ENCODE data around the gene IFITM5.

The IFITM5 gene

DNA sequence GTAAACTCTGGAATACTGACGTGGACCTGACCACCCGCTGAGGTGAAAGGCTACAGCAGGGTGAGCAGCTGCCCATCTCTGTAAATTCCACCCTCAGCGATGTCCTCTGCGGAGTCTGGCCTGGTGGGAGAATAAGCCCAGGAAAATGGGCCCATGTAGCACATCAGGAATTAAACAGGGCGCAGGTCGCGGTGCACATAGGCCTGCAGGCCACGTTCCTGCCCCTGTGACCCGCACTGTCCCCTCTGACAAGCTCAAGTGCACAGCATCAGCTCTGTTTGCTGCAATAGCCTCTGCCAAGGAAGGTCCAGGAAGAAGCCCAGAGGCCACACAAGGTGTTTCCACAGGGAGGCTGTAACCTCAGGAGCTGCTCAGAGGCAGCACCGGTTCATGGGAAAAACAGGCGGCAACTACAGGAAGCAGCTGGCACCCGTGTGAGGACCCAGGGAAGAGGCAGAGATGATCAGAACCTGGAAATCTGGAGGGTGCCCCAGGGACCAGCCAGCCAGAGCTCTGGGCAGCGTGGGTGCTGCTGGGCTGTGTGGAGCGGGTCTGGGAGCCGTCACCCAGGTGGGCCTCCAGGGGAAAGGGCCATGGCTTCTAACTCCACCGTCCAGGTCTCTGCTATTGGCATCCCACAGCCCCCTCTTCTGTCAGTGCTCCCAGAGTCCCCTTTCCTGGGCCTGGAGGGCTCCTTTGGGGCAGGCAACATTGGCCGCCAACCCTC, 7.5 kb upstream of the IFITM5 start:
- H3K79me1 ChIP-seq (ENCODE audit: low read length): no peaks in the 10 kb centered on the region
- H3K36me3 ChIP-seq (ENCODE audit: control insufficient read depth, insufficient read depth, low read length): no peaks in the 10 kb centered on the region
- H2BK15ac ChIP-seq (replicated peaks; ENCODE audit: low read depth): peak overlapping the region; percentile 4
- no peak overlapping the region for H3K9ac ChIP-seq (ENCODE audit: low read length)
- no peak overlapping the region for H2BK120ac ChIP-seq (ENCODE audit: low read depth, low read length)
- WGBS (ENCODE audit: extremely low coverage, insufficient coverage, low lambda C conversion rate): no CpG with 5 or more reads among the region's 17 CpGs
- H3K18ac ChIP-seq (ENCODE audit: low read length): no peak overlapping the region
- no peak for DNase-seq
- H3K4me1 ChIP-seq (ENCODE audit: control insufficient read depth, low read depth, low read length): peaks cover 11% of the 10 kb centered on the region
- H3K27me3 ChIP-seq (ENCODE audit: insufficient read depth, low read length, poor library complexity): no peaks in the 10 kb centered on the region
- H3K4me2 ChIP-seq (ENCODE audit: low read length): no peak overlapping the region
- no peak overlapping the region for H3K27ac ChIP-seq (ENCODE audit: low read depth, low read length)
- no peak overlapping the region for H4K5ac ChIP-seq (ENCODE audit: low read length)
- peak overlapping the region; percentile 87 for H2AK5ac ChIP-seq (ENCODE audit: low read length)
- H4K8ac ChIP-seq (ENCODE audit: low read depth, low read length): no peak overlapping the region
- H3K23ac ChIP-seq (ENCODE audit: low read length): no peak overlapping the region
- H3K56ac ChIP-seq (ENCODE audit: low read length): peak overlapping the region; percentile 74
- no peak overlapping the region for H3K4me3 ChIP-seq (ENCODE audit: low read length)
- peaks cover 5% of the 10 kb centered on the region for H3K79me2 ChIP-seq (ENCODE audit: control insufficient read depth, insufficient read depth, low read length)
- H3K4ac ChIP-seq (ENCODE audit: low read depth, low read length): no peak overlapping the region
- peak overlapping the region; percentile 35 for H2BK5ac ChIP-seq (ENCODE audit: low read length)

DNA sequence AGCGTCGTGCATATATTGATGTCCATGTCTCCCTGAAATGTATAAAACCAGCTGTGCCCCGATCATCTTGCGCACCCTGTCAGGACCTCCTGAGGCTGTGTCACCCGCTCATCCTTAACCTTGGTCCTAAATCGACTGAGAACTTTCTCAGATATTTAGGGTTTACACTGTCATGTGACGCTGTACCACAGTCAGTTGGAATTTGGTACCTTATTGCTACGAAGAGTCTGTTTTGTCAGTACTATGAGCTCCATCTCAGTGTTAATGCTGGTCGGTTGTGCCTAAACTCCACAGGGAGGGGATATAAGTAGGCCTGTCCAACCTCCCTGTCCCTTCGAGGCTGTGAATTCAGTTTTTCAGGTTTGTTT, 6.5 kb upstream of the IFITM5 start:
- no peak overlapping the region for H3K27ac ChIP-seq (ENCODE audit: low read depth, low read length)
- no CpG with 5 or more reads among the region's 10 CpGs for WGBS (ENCODE audit: extremely low coverage, insufficient coverage, low lambda C conversion rate)

DNA sequence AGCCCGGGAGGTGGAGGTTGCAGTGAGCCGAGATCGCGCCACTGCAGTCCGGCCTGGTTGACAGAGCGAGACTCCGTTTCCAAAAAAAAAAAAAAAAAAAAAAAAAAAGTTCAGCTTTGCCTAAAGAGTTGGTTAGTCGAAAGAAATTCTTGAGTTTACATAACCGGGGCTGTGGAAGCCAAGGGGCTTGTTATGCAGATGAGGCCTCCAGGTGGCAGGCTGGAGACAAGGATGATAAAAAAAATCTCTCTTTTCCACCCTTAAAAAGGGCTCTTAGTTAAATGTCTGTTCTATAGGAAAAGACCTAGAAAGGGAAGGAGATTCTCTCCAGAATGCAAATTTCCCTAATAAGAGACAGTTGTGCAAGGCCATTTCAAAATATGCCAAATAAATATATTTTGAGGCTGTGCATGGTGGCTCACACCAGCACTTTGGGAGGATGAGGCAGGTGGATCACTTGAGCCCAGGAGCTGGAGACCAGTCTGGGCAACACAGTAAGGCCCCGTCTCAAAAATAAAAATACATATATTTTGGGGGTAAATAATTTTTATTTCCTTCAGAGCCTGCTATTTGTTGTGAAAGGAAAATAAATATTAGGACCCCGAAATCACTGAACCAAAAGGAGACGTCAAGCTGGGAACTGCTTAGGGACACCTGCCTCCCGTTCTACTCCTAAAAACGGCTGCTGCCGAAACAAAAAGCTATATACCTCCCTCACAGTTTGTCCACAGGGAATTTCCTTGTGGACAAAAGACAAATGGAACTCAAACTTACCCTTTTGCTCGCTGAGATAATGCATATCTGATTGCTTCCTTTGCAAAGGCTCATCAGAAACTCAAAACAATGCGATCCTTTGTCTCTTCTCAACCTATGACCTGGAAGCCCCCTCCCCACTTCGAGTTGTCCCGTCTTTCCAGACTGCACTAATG, 5.9 kb upstream of the IFITM5 start:
- no peak overlapping the region for H3K4me2 ChIP-seq (ENCODE audit: low read length)
- H4K8ac ChIP-seq (ENCODE audit: low read depth, low read length): no peak overlapping the region
- no peak overlapping the region for H2BK15ac ChIP-seq (replicated peaks; ENCODE audit: low read depth)
- no peak overlapping the region for H3K27ac ChIP-seq (ENCODE audit: low read depth, low read length)
- H4K5ac ChIP-seq (ENCODE audit: low read length): no peak overlapping the region
- H3K4me1 ChIP-seq (ENCODE audit: control insufficient read depth, low read depth, low read length): peaks cover 14% of the 10 kb centered on the region
- no peak overlapping the region for H3K9ac ChIP-seq (ENCODE audit: low read length)
- H3K79me1 ChIP-seq (ENCODE audit: low read length): no peaks in the 10 kb centered on the region
- H3K18ac ChIP-seq (ENCODE audit: low read length): no peak overlapping the region
- no CpG with 5 or more reads among the region's 19 CpGs for WGBS (ENCODE audit: extremely low coverage, insufficient coverage, low lambda C conversion rate)
- no peak overlapping the region for H3K4me3 ChIP-seq (ENCODE audit: low read length)
- no peaks in the 10 kb centered on the region for H3K36me3 ChIP-seq (ENCODE audit: control insufficient read depth, insufficient read depth, low read length)
- no peak overlapping the region for H2BK120ac ChIP-seq (ENCODE audit: low read depth, low read length)
- peak; percentile 81 for DNase-seq
- no peaks in the 10 kb centered on the region for H3K27me3 ChIP-seq (ENCODE audit: insufficient read depth, low read length, poor library complexity)
- no peak overlapping the region for H3K4ac ChIP-seq (ENCODE audit: low read depth, low read length)
- H2BK5ac ChIP-seq (ENCODE audit: low read length): no peak overlapping the region
- H2AK5ac ChIP-seq (ENCODE audit: low read length): no peak overlapping the region
- H3K23ac ChIP-seq (ENCODE audit: low read length): no peak overlapping the region
- peaks cover 5% of the 10 kb centered on the region for H3K79me2 ChIP-seq (ENCODE audit: control insufficient read depth, insufficient read depth, low read length)
- H3K56ac ChIP-seq (ENCODE audit: low read length): peak overlapping the region; percentile 18

More for the DNA sequence above, 6.5 kb upstream of the IFITM5 start:
- Histone ChIP-seq H3K56ac (ENCODE audit: low read length) (peak overlapping the region; percentile 74), H3K79me2 (ENCODE audit: control insufficient read depth, insufficient read depth, low read length) (peaks cover 5% of the 10 kb centered on the region), H3K4me1 (ENCODE audit: control insufficient read depth, low read depth, low read length) (peaks cover 10% of the 10 kb centered on the region), H3K18ac (ENCODE audit: low read length) (no peak overlapping the region), H2BK5ac (ENCODE audit: low read length) (peak overlapping the region; percentile 17), H3K9ac (ENCODE audit: low read length) (peak overlapping the region; percentile 1), H4K5ac (ENCODE audit: low read length) (no peak overlapping the region), H2AK5ac (ENCODE audit: low read length) (peak overlapping the region; percentile 87), H4K8ac (ENCODE audit: low read depth, low read length) (no peak overlapping the region), H3K4me2 (ENCODE audit: low read length) (no peak overlapping the region), H3K4me3 (ENCODE audit: low read length) (no peak overlapping the region), H3K4ac (ENCODE audit: low read depth, low read length) (no peak overlapping the region), H3K79me1 (ENCODE audit: low read length) (no peaks in the 10 kb centered on the region), H3K27me3 (ENCODE audit: insufficient read depth, low read length, poor library complexity) (no peaks in the 10 kb centered on the region), H2BK15ac (replicated peaks; ENCODE audit: low read depth) (no peak overlapping the region), H3K23ac (ENCODE audit: low read length) (no peak overlapping the region), H3K36me3 (ENCODE audit: control insufficient read depth, insufficient read depth, low read length) (no peaks in the 10 kb centered on the region), H2BK120ac (ENCODE audit: low read depth, low read length) (no peak overlapping the region)
- DNase-seq: no peak

DNA sequence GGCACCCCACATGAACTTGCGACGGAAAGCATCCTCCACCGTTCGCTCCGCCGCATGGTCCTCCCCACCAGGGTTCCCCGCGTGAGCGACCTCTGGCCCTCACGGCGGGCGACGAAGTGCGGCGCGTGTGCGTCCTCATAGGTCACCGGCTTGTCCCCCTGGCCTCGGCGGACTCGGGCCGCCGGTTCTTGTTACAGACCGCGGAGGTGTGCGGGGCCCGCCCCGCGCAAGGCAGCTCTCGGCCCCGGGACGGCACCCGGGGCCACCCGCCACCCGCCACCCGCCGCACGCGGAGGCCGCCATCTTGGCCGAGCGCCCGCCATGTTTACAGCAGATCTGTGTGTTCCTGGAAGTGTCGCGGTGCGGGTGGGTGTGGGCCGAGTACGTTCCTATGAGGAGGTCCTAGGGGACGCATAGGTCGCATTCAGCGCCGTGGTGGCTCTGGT, 4.8 kb upstream of the IFITM5 start:
- no peak overlapping the region for H3K18ac ChIP-seq (ENCODE audit: low read length)
- no CpG with 5 or more reads among the region's 52 CpGs for WGBS (ENCODE audit: extremely low coverage, insufficient coverage, low lambda C conversion rate)
- peaks cover 11% of the 10 kb centered on the region for H3K4me1 ChIP-seq (ENCODE audit: control insufficient read depth, low read depth, low read length)
- H2AK5ac ChIP-seq (ENCODE audit: low read length): peak overlapping the region; percentile 22
- no peaks in the 10 kb centered on the region for H3K79me1 ChIP-seq (ENCODE audit: low read length)
- H3K27ac ChIP-seq (ENCODE audit: low read depth, low read length): no peak overlapping the region
- no peak overlapping the region for H3K4ac ChIP-seq (ENCODE audit: low read depth, low read length)
- H3K79me2 ChIP-seq (ENCODE audit: control insufficient read depth, insufficient read depth, low read length): peaks cover 2% of the 10 kb centered on the region
- H3K56ac ChIP-seq (ENCODE audit: low read length): peak overlapping the region; percentile 42
- H3K4me3 ChIP-seq (ENCODE audit: low read length): no peak overlapping the region
- no peak overlapping the region for H2BK5ac ChIP-seq (ENCODE audit: low read length)
- no peak overlapping the region for H2BK15ac ChIP-seq (replicated peaks; ENCODE audit: low read depth)
- H3K4me2 ChIP-seq (ENCODE audit: low read length): no peak overlapping the region
- no peak overlapping the region for H3K9ac ChIP-seq (ENCODE audit: low read length)
- no peak overlapping the region for H3K23ac ChIP-seq (ENCODE audit: low read length)
- no peak overlapping the region for H2BK120ac ChIP-seq (ENCODE audit: low read depth, low read length)
- H3K27me3 ChIP-seq (ENCODE audit: insufficient read depth, low read length, poor library complexity): no peaks in the 10 kb centered on the region
- DNase-seq: no peak
- no peak overlapping the region for H4K8ac ChIP-seq (ENCODE audit: low read depth, low read length)
- H3K36me3 ChIP-seq (ENCODE audit: control insufficient read depth, insufficient read depth, low read length): no peaks in the 10 kb centered on the region
- H4K5ac ChIP-seq (ENCODE audit: low read length): no peak overlapping the region

DNA sequence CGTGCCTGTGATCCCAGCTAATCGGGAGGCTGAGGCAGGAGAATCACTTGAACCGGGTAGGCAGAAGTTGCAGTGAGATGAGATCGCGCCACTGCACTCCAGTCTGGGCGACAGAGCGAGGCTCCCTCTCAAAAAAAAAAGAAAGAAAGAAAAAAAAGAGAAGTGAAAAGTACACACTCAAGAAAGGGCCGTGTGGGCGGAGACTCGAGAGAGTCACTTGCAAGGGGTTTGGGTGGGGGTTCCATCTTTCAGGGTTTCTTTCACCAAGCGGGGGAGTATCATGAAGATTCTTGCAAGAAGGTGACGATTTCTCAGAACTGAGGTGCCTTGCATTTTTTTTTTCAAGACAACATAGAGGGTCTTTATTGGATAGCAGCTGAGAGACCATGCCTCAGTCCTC, 4.0 kb upstream of the IFITM5 start:
- H4K8ac ChIP-seq (ENCODE audit: low read depth, low read length): no peak overlapping the region
- no peak overlapping the region for H2AK5ac ChIP-seq (ENCODE audit: low read length)
- H3K4me2 ChIP-seq (ENCODE audit: low read length): no peak overlapping the region
- H3K18ac ChIP-seq (ENCODE audit: low read length): no peak overlapping the region
- H3K79me1 ChIP-seq (ENCODE audit: low read length): no peaks in the 10 kb centered on the region
- no peak overlapping the region for H3K23ac ChIP-seq (ENCODE audit: low read length)
- no peak overlapping the region for H3K4me3 ChIP-seq (ENCODE audit: low read length)
- H3K4me1 ChIP-seq (ENCODE audit: control insufficient read depth, low read depth, low read length): peaks cover 9% of the 10 kb centered on the region
- DNase-seq: no peak
- no peaks in the 10 kb centered on the region for H3K36me3 ChIP-seq (ENCODE audit: control insufficient read depth, insufficient read depth, low read length)
- H3K79me2 ChIP-seq (ENCODE audit: control insufficient read depth, insufficient read depth, low read length): no peaks in the 10 kb centered on the region
- no CpG with 5 or more reads among the region's 12 CpGs for WGBS (ENCODE audit: extremely low coverage, insufficient coverage, low lambda C conversion rate)
- no peak overlapping the region for H3K9ac ChIP-seq (ENCODE audit: low read length)
- H3K27ac ChIP-seq (ENCODE audit: low read depth, low read length): no peak overlapping the region
- H3K4ac ChIP-seq (ENCODE audit: low read depth, low read length): no peak overlapping the region
- no peak overlapping the region for H4K5ac ChIP-seq (ENCODE audit: low read length)
- no peaks in the 10 kb centered on the region for H3K27me3 ChIP-seq (ENCODE audit: insufficient read depth, low read length, poor library complexity)
- H2BK120ac ChIP-seq (ENCODE audit: low read depth, low read length): no peak overlapping the region
- H2BK15ac ChIP-seq (replicated peaks; ENCODE audit: low read depth): no peak overlapping the region
- no peak overlapping the region for H2BK5ac ChIP-seq (ENCODE audit: low read length)
- no peak overlapping the region for H3K56ac ChIP-seq (ENCODE audit: low read length)
